CD14-positive monocyte (primary cell): ENCODE data around the gene KIF13A. TPM values are rescaled to one million over a fixed set of nuclear protein-coding genes. Genes with fewer than 3 reads are reported as not detected.

Source experiments
- DNase-seq, 3 donors: peaks; one replicate each; pipeline ENCODE4 v3.0.0-alpha.2; 2011 to 2022
- H2AFZ ChIP-seq: 2 replicates; pipeline ENCODE4 v1.6.0; 2012; ENCODE audit warnings: mild to moderate bottlenecking, low read depth, low read length, inconsistent platforms; ENCODE audit not compliant: insufficient read depth, poor library complexity, severe bottlenecking
- H3K27ac ChIP-seq, 2 donors: 1 replicate in 1 of 2; 2 replicates in 1 of 2; pipeline ENCODE4 v1.5.1; 2012 to 2013; ENCODE audit warnings: low read length in 2 of 2, control low read depth in 1 of 2, inconsistent platforms in 1 of 2, low read depth in 1 of 2, mild to moderate bottlenecking in 1 of 2
- H3K27me3 ChIP-seq, 2 donors: one replicate each; pipeline versions ENCODE4 v1.6.0 to v1.6.1; 2011 to 2013; ENCODE audit warnings: low read length in 2 of 2; ENCODE audit not compliant: control insufficient read depth in 2 of 2, insufficient read depth in 2 of 2
- H3K36me3 ChIP-seq, 2 donors: replicated peaks in 1 of 2; 1 replicate in 1 of 2; 2 replicates in 1 of 2; pipeline versions ENCODE4 v1.5.1 to v1.6.1; 2012 to 2013; ENCODE audit warnings: low read length in 2 of 2, control low read depth in 1 of 2, inconsistent platforms in 1 of 2, mild to moderate bottlenecking in 1 of 2; ENCODE audit not compliant: insufficient read depth in 2 of 2, control insufficient read depth in 1 of 2
- H3K4me1 ChIP-seq, 2 donors: 1 replicate in 1 of 2; 2 replicates in 1 of 2; pipeline versions ENCODE4 v1.5.1 to v1.6.1; 2012 to 2013; ENCODE audit warnings: low read length in 2 of 2, control low read depth in 1 of 2, inconsistent platforms in 1 of 2, mild to moderate bottlenecking in 1 of 2, moderate library complexity in 1 of 2; ENCODE audit not compliant: insufficient read depth in 2 of 2, control insufficient read depth in 1 of 2
- H3K4me2 ChIP-seq: replicated peaks from 2 replicates; pipeline ENCODE3; 2012; ENCODE audit warnings: low read length, moderate library complexity, mild to moderate bottlenecking; ENCODE audit not compliant: poor library complexity, severe bottlenecking; ENCODE audit errors: extremely low read depth
- H3K4me3 ChIP-seq, 3 experiments: fragments of 200-600 bp in 1 of 3; sonication (generic) in 1 of 3; replicated peaks in 1 of 3; 1 replicate in 2 of 3; 2 replicates in 1 of 3; pipeline ENCODE4 v1.5.1; 2011 to 2013; ENCODE audit warnings: low read length in 3 of 3, mild to moderate bottlenecking in 3 of 3, control low read depth in 2 of 3, low read depth in 2 of 3, inconsistent platforms in 1 of 3, moderate library complexity in 1 of 3
- H3K79me2 ChIP-seq: 2 replicates; pipeline ENCODE4 v1.6.0; 2012; ENCODE audit warnings: mild to moderate bottlenecking, control low read depth, inconsistent platforms, low read length, moderate library complexity; ENCODE audit not compliant: insufficient read depth
- H3K9ac ChIP-seq: 2 replicates; pipeline ENCODE4 v1.6.0; 2017; ENCODE audit warnings: low read length, mild to moderate bottlenecking; ENCODE audit not compliant: insufficient read depth, poor library complexity, severe bottlenecking
- H3K9me3 ChIP-seq, 2 donors: replicated peaks in 1 of 2; 1 replicate in 1 of 2; 2 replicates in 1 of 2; pipeline versions ENCODE4 v1.5.1 to v1.6.1; 2012 to 2013; ENCODE audit warnings: low read length in 2 of 2, control low read depth in 1 of 2; ENCODE audit not compliant: control insufficient read depth in 1 of 2, insufficient read depth in 1 of 2
- H4K20me1 ChIP-seq: 2 replicates; pipeline ENCODE4 v1.6.0; 2012; ENCODE audit warnings: mild to moderate bottlenecking, low read length, control low read depth, moderate library complexity; ENCODE audit not compliant: insufficient read depth
- H3K27ac Mint-ChIP-seq, 7 donors: one replicate each; pipeline ENCODE4 v1.8.0; 2020; ENCODE audit warnings: mild to moderate bottlenecking in 7 of 7, mixed read lengths in 7 of 7, moderate library complexity in 6 of 7, inconsistent platforms in 2 of 7
- H3K27me3 Mint-ChIP-seq, 3 donors: one replicate each; pipeline ENCODE4 v1.8.0; 2021 to 2022; ENCODE audit warnings: low read depth in 3 of 3, mild to moderate bottlenecking in 3 of 3, mixed read lengths in 3 of 3, moderate library complexity in 3 of 3, inconsistent platforms in 1 of 3
- H3K36me3 Mint-ChIP-seq, 2 donors: one replicate each; pipeline ENCODE4 v1.8.0; 2020; ENCODE audit warnings: mixed read lengths in 2 of 2, inconsistent platforms in 1 of 2, mild to moderate bottlenecking in 1 of 2
- H3K4me1 Mint-ChIP-seq: one replicate; pipeline ENCODE4 v1.8.0; 2020; ENCODE audit warnings: mild to moderate bottlenecking, mixed read lengths
- H3K4me3 Mint-ChIP-seq, 2 donors: one replicate each; pipeline ENCODE4 v1.8.0; 2020; ENCODE audit warnings: mild to moderate bottlenecking in 2 of 2, mixed read lengths in 2 of 2, moderate library complexity in 1 of 2
- H3K9me3 Mint-ChIP-seq, 7 donors: one replicate each; pipeline ENCODE4 v1.8.0; 2020 to 2022; ENCODE audit warnings: mixed read lengths in 7 of 7, mild to moderate bottlenecking in 6 of 7, moderate library complexity in 6 of 7, inconsistent platforms in 2 of 7
- CTCF ChIP-seq: fragments of 200-600 bp; IDR thresholded peaks from one replicate; pipeline ENCODE4 v1.8.0; 2022; ENCODE audit warnings: antibody characterized with exemption, mild to moderate bottlenecking
- WGBS: methylation state at CpG from one replicate; pipeline ENCODE4 v1.1.5; 2013; ENCODE audit warnings: missing lambda C conversion rate; ENCODE audit not compliant: insufficient coverage; 5-methylcytosine and 5-hydroxymethylcytosine counted together
- intact Hi-C, 2 donors: fragments of 100-400 bp; cut with micrococcal nuclease; formaldehyde crosslinking; loops; one replicate each; pipeline versions ENCODE4 v1.15.0 to v1.15.1; 2023
- polyA plus RNA-seq, 3 donors: library from polyadenylated mRNA; depleted of rRNA in 1 of 3; unstranded in 2 of 3; stranded (reverse) in 1 of 3; fragments of 300-500 nt in 2 of 3; fragments of >200 nt in 1 of 3; fragmentation: Illumina TruSeq in 2 of 3; gene quantifications; 1 replicate in 2 of 3; 2 replicates in 1 of 3; pipeline ENCODE4 v1.2.3, GENCODE V29; 2012 to 2021
- small RNA-seq: library from RNA; depleted of rRNA; stranded (forward); fragments of <200 nt; gene quantifications from one replicate; pipeline ENCODE3, GENCODE V24; 2012; ENCODE audit warnings: low read depth; ENCODE audit not compliant: insufficient read length

The KIF13A gene
- polyA plus RNA-seq, 3 donors, result 2.9 to 28.4 (median 6.0) TPM

GRCh38 chr6:17709476-17709875, 278.0 kb downstream of the KIF13A start:
- Mint-ChIP-seq H3K36me3 (no peaks in the 10 kb centered on the region), H3K27ac (peak overlapping the region in 1 of 7 donors; percentile 16)
- no CpG with 5 or more reads among the region's 2 CpGs for WGBS

More at GRCh38 chr6:17709476-17709875, 278.0 kb downstream of the KIF13A start:
- Histone ChIP-seq H3K9ac (no peak overlapping the region), H3K27ac (no peak overlapping the region), H3K4me1 (peaks cover 21 to 26% of the 10 kb centered on the region in 2 donors), H4K20me1 (peaks cover 13% of the 10 kb centered on the region), H3K4me2 (no peak overlapping the region), H2AFZ (no peak overlapping the region), H3K9me3 (no peaks in the 10 kb centered on the region), H3K4me3 (no peak overlapping the region), H3K36me3 (no peaks in the 10 kb centered on the region), H3K79me2 (peaks cover 21% of the 10 kb centered on the region), H3K27me3 (no peaks in the 10 kb centered on the region)
- Mint-ChIP-seq H3K9me3 (peaks cover 0 to 3% (median 0%) of the 10 kb centered on the region in 7 donors), H3K4me3 (no peak overlapping the region), H3K4me1 (peaks cover 18% of the 10 kb centered on the region), H3K27me3 (peaks cover 2 to 5% (median 2%) of the 10 kb centered on the region in 3 donors)
- no peak for TF ChIP-seq CTCF
- DNase-seq, result no peak
- intact Hi-C loops, result loop anchor here (5.0 to 10.0 kb wide), 4 partner anchors 95 to 195 kb away; partner anchors contain the start of gene FAM8A1 (in 2 of the 2)

Small RNA genes within 50 kb of the gene (small RNA-seq; reads per million reads assigned to genes)
- not detected for gene RF00019
- gene RNA5SP204, result 0.71 reads per million

Other genes starting within 250 kb of the KIF13A start
- gene NHLRC1, start 135.0 kb upstream of the KIF13A start, polyA plus RNA-seq, result 1 to 10 TPM in 2 of 3 donors, under 1 TPM in 1; 0.75 to 3.1 (median 1.4) TPM
- 10 to 100 TPM; 10.5 to 33.1 (median 27.5) TPM for gene TPMT, start 167.4 kb upstream of the KIF13A start, polyA plus RNA-seq
- gene KDM1B, start 167.8 kb upstream of the KIF13A start, polyA plus RNA-seq, result 10 to 100 TPM in 2 of 3 donors, 1 to 10 TPM in 1; 4.4 to 50.8 (median 24.1) TPM